ENCODE measurements around the gene SFT2D1.

SFT2D1 gene

DNA sequence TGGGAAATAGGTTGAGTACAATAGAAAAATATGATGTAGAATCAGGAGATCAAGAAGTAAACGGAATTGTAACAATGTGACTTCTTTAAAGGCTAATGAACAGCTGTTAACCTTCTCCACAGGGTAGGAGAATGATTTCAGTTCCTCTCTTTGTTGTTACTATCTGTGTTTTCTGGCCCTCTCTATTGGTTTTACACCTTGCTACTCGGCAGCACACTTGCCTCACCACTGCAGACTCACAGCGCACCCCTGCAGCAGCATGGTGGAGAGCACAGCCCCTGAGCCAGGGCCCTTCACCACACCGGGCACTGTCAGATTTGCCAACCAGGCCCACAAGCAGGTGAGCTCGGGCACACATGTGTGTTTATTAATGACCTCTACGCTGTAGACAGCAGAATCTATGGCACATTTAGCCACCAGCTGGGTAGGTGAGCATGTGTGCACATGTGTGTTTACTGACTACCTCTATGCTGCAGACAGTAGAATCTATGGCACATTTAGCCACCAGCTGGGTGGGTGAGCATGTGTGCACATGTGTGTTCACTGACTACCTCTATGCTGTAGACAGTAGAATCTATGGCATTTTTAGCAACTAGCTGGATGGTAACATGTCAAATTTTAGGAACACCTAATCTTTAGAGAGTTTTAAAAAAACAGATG lies 16.8 kb downstream of the SFT2D1 start:
- Histone ChIP-seq H3F3A (ENCODE audit: insufficient read depth, low read length) (no peaks in the 10 kb centered on the region), H3K9ac (ENCODE audit: low read length) (no peak overlapping the region), H2AFZ (ENCODE audit: low read length) (no peak overlapping the region), H3K27ac (ENCODE audit: low read length) (no peak overlapping the region), H3K36me3 (replicated peaks; ENCODE audit: insufficient read depth, low read length) (no peaks in the 10 kb centered on the region), H3K9me3 (replicated peaks; ENCODE audit: insufficient read depth, low read length) (no peaks in the 10 kb centered on the region), H3K4me1 (ENCODE audit: low read length) (no peaks in the 10 kb centered on the region), H3K27me3 (replicated peaks; ENCODE audit: insufficient read depth, low read length) (no peaks in the 10 kb centered on the region), H3K4me2 (ENCODE audit: low read depth, low read length) (no peak overlapping the region), H3K9me2 (replicated peaks; ENCODE audit: insufficient read depth, low read length) (no peaks in the 10 kb centered on the region), H4K20me1 (ENCODE audit: insufficient read depth, low read length) (no peaks in the 10 kb centered on the region), H3K4me3 (ENCODE audit: low read length) (no peak overlapping the region), H3K79me2 (ENCODE audit: low read length) (no peaks in the 10 kb centered on the region; the same call in 1 of the 2 replicates)
- DNase-seq = no peak
- TF ChIP-seq, protein P1, sequence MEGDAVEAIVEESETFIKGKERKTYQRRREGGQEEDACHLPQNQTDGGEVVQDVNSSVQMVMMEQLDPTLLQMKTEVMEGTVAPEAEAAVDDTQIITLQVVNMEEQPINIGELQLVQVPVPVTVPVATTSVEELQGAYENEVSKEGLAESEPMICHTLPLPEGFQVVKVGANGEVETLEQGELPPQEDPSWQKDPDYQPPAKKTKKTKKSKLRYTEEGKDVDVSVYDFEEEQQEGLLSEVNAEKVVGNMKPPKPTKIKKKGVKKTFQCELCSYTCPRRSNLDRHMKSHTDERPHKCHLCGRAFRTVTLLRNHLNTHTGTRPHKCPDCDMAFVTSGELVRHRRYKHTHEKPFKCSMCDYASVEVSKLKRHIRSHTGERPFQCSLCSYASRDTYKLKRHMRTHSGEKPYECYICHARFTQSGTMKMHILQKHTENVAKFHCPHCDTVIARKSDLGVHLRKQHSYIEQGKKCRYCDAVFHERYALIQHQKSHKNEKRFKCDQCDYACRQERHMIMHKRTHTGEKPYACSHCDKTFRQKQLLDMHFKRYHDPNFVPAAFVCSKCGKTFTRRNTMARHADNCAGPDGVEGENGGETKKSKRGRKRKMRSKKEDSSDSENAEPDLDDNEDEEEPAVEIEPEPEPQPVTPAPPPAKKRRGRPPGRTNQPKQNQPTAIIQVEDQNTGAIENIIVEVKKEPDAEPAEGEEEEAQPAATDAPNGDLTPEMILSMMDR (IDR thresholded peaks at IDR 0.05; ENCODE audit: low read length) = no peak
- TF ChIP-seq EZH2phosphoT487 (IDR thresholded peaks at IDR 0.05; ENCODE audit: low read length) = no peak
- TF ChIP-seq EZH2 (optimal IDR thresholded peaks at IDR 0.05; ENCODE audit: low read depth, low read length) = no peak

DNA sequence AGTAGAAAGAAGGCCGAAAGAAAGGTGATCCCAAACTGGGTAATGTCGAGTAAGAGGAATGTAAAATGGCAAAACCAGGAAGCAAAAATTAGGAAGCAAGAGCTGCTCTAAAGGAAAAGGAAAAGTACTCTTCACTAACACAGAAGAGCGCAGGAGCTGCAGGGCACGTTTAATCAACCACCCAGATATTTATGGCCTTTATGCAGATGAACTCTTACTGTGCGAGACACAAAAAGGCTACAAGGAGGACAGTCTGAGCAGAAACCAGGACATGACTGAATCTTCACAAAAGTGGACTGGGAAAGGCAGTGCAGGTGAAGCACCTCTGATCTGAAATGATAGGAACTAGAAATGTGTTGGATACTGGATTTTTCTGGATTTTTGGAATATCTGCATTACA lies 18.9 kb downstream of the SFT2D1 start:
- TF ChIP-seq, protein P1 (IDR thresholded peaks at IDR 0.05; ENCODE audit: low read length) = no peak
- TF ChIP-seq EZH2phosphoT487 (IDR thresholded peaks at IDR 0.05; ENCODE audit: low read length) (no peak), EZH2 (optimal IDR thresholded peaks at IDR 0.05; ENCODE audit: low read depth, low read length) (no peak)
- H3K4me3 ChIP-seq (ENCODE audit: low read length) = no peak overlapping the region
- no peaks in the 10 kb centered on the region for H3K79me2 ChIP-seq (ENCODE audit: low read length)
- H3K36me3 ChIP-seq (replicated peaks; ENCODE audit: insufficient read depth, low read length) = no peaks in the 10 kb centered on the region
- no peak overlapping the region for H3K9ac ChIP-seq (ENCODE audit: low read length)
- H3K4me1 ChIP-seq (ENCODE audit: low read length) = no peaks in the 10 kb centered on the region
- no peaks in the 10 kb centered on the region for H3K27me3 ChIP-seq (replicated peaks; ENCODE audit: insufficient read depth, low read length)
- H3K9me2 ChIP-seq (replicated peaks; ENCODE audit: insufficient read depth, low read length) = no peaks in the 10 kb centered on the region
- H3K9me3 ChIP-seq (replicated peaks; ENCODE audit: insufficient read depth, low read length) = no peaks in the 10 kb centered on the region
- H4K20me1 ChIP-seq (ENCODE audit: insufficient read depth, low read length) = no peaks in the 10 kb centered on the region
- H3F3A ChIP-seq (ENCODE audit: insufficient read depth, low read length) = no peaks in the 10 kb centered on the region
- H3K4me2 ChIP-seq (ENCODE audit: low read depth, low read length) = no peak overlapping the region
- no peak overlapping the region for H3K27ac ChIP-seq (ENCODE audit: low read length)
- DNase-seq = no peak
- no peak overlapping the region for H2AFZ ChIP-seq (ENCODE audit: low read length)

DNA sequence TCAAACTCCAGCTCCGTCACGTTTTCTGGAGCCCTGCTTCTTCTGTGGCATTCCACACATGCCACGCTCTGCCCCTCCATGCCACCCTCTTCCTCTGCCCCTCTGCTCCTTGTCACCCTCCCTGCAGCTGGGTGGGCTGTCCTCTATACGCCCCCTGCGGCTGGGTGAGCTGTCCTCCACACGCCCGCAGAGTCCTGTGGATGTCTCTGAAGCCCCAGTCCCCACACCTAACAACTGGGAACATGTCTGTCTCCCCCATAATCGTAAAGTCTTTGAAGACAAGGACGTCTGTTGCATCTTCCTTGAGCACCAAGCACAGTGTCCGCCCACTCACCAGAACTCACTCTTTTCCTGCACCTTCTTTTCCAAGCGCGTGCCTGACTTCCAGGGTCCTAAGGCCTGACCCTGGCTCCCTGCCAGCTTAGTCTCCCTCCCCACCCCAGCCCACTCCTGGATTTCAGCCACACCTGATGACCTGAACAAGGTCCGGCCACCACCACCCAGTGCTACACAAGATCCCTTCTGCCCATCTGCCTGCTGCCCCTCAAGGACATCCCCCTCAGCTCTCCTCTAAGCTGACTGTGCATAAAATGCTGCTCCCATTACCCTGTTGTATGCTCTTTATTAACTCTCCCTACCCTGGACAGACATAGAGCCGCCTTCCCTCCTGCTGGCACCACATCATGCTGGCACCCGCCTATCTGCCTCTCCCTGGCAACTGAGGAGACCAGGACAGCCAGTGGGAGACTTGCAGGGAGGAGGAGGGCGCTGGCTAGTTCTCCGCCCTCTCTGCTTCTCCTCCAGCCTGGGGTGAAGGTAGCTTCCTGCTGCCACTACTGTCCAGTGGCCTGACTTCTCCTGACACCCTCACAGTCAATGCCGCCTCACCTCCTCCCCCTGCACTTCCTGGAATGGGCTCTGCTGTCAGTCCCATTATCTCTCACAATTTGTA lies 23.4 kb downstream of the SFT2D1 start:
- Histone ChIP-seq H3K9me2 (replicated peaks; ENCODE audit: insufficient read depth, low read length) (no peaks in the 10 kb centered on the region), H3K9me3 (replicated peaks; ENCODE audit: insufficient read depth, low read length) (no peaks in the 10 kb centered on the region), H3K4me2 (ENCODE audit: low read depth, low read length) (no peak overlapping the region), H3K4me1 (ENCODE audit: low read length) (no peaks in the 10 kb centered on the region), H3K79me2 (ENCODE audit: low read length) (no peaks in the 10 kb centered on the region), H3K27ac (ENCODE audit: low read length) (no peak overlapping the region), H3K36me3 (replicated peaks; ENCODE audit: insufficient read depth, low read length) (no peaks in the 10 kb centered on the region), H3K4me3 (ENCODE audit: low read length) (no peak overlapping the region), H3F3A (ENCODE audit: insufficient read depth, low read length) (no peaks in the 10 kb centered on the region), H2AFZ (ENCODE audit: low read length) (no peak overlapping the region), H4K20me1 (ENCODE audit: insufficient read depth, low read length) (no peaks in the 10 kb centered on the region), H3K9ac (ENCODE audit: low read length) (no peak overlapping the region), H3K27me3 (replicated peaks; ENCODE audit: insufficient read depth, low read length) (no peaks in the 10 kb centered on the region)
- no peak for DNase-seq
- TF ChIP-seq EZH2phosphoT487 (IDR thresholded peaks at IDR 0.05; ENCODE audit: low read length) (no peak), EZH2 (optimal IDR thresholded peaks at IDR 0.05; ENCODE audit: low read depth, low read length) (no peak)
- TF ChIP-seq, protein P1 (IDR thresholded peaks at IDR 0.05; ENCODE audit: low read length) = no peak
